Measurements from ENCODE around the gene METTL25.

The METTL25 gene

DNA sequence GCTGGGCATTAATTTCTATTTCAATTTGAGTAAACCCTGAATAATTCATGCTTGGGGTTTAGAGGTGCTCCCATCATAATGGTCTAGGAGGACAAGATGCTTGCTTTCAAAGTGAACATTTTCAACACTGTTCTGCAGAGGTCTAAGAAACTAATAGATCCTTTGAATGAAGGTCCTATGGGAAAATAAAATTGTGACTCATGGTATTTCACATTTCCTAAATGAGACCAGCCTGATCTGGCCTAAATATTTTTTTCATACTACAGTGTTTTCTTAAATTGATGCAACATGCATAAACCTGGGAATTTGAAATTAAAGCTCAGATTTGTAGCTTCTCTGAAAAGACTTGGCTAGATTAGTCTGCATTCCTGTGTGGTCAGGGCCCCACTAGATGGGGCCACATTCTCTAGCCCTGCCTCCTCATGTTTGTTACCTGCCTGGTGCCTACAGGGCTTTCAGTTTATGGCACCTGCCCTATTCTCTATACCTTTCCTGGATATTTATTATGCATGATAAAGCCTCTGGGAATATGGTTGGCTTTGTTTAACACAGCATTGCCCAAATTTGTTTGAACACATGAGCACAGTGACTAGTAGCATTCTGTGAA lies 112.7 kb downstream of the METTL25 start:
- no peak for DNase-seq (ENCODE audit: low read depth in 3 of 3)

DNA sequence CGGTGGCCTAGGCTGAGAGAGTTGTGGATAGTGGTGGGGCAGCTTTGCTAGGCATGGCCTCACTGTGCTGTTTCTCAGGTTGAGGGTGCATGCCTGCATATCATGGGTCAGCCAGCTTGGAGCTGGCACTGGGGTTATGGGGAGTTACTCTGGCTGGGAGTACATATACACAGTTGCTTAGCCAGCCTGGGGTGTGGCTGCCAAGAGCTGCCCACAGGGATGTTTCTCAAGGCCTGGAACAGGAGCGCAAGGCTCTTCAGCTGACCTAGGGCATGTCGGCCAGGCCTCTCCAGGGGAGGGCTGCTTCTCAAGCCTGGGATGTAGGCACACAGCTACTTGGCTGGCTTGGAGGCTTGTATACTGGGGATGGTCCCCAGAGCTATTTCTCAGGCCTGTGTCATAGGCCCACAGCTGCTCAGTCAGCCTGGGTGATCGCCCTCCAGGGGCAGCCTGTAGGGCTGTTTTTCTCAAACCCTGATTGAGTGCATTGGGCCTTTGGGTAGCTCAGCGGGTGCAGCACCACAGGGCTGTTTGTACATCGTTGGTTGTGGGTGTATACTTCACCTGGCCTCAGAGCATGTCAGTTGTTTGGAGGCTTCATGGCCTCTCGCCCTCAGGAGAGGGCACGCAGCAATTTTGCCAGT lies 114.9 kb downstream of the METTL25 start:
- no peak for DNase-seq (ENCODE audit: low read depth in 3 of 3)

DNA sequence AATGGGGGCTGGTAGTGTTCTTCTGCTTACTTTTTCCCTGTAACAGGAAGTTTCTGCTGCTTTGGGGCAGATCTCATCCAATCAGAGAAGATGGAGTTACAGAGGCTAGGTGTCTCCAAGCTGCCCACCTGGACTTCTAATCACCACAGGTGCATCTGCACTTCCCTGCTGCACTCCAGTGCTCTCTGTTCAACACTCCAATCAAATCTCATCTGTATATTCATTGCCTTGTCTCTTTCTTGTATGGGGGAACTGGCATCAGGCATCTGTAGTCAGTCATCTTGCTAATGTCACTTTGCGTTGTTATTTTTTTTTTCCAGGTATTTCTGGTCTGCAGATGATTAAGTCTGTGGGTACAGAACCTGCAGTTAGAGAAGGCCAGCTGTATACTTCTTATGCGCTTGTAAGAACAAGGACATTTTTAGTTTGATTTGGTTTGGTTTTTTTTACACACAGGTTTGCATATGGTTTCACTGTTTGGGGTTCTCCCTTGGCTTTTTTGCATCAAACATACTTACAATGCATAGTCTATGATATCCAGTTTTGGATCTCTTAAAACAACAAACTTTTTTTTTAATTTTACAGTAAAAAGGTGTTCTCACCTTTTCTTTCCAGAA lies 116.0 kb downstream of the METTL25 start:
- no peak for DNase-seq (ENCODE audit: low read depth in 3 of 3)

DNA sequence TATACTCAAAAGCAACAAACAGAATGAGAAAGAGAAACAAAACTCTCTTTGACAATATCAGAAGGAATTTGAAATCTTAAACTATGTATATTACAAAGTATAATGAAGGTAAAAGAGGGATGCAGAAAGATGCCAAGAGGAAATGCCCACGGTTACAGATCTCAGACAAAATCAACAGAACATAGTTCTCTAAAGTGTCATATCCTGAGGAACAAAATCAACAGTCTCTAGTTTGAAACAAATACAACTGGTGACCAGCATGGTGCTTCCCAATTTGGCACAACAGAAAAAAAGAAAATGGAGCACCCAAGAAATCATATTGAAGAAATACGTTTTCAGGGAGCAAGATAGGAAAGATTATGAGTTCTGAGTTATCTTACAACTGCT lies 116.5 kb downstream of the METTL25 start:
- no peak for DNase-seq (ENCODE audit: low read depth in 3 of 3)

GRCh38 chr12:82475211-82475610 lies 116.9 kb downstream of the METTL25 start:
- DNase-seq (ENCODE audit: low read depth in 3 of 3): no peak

DNA sequence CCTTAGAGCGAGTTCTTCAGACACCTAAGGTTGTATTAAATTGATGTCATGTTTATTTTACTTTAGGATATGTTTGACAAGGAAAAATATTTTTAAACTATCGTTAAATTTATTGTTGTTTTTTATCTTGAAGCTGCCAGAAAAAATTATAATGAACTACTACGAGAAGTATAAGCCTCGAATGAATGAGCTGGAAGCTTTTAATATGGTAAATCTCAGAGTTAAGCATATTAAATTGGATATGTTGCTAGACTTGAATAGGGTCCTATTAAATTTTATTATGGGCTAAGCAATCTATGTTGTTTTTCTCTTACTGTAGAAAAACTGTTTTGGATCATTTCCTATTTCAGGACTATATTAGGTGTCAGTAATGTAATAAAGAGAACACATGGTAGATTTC lies 118.2 kb downstream of the METTL25 start:
- DNase-seq (ENCODE audit: low read depth in 3 of 3): no peak

DNA sequence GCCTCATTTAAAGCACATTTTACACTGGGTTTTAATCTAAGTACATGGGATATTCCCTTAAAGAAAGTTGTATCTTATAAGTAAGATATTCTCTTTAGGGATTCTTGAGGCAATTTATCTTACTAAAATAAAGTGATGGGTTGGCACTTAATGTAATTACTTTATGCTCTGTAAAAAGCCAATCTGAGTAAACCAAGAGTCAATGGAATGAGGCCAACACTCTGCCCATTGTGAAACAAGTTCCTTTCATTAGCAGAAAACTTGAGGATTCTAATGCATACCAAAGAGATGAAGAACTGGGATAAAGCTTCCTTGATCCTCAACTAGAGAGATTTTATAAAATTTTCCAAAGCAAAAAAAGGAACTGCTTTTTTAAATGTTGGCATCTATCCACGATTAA lies 121.2 kb downstream of the METTL25 start:
- no peak for DNase-seq (ENCODE audit: low read depth in 3 of 3)

DNA sequence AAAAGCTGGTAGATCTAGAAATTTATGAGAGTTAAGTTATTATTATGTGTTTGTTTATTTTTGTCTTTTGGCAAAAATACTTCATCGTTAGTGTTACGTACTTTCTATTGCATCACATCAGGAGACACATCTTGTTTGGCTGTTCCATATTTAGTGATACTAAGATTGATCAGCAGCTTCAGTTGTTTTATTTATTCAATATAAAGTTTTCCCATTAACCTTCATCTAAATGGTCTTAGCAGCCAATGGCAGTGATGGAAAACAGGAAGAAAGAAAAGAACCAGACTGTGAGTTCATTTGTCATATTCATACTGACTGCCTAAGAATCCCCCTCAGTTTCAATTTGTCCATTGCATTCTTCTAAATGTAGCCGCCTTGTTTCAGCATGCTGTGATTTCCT lies 122.3 kb downstream of the METTL25 start:
- no peak for DNase-seq (ENCODE audit: low read depth in 3 of 3)

- DNase-seq (ENCODE audit: low read depth in 3 of 3): no peak
Observed at GRCh38 chr12:82481954-82482353, 123.6 kb downstream of the METTL25 start.

DNA sequence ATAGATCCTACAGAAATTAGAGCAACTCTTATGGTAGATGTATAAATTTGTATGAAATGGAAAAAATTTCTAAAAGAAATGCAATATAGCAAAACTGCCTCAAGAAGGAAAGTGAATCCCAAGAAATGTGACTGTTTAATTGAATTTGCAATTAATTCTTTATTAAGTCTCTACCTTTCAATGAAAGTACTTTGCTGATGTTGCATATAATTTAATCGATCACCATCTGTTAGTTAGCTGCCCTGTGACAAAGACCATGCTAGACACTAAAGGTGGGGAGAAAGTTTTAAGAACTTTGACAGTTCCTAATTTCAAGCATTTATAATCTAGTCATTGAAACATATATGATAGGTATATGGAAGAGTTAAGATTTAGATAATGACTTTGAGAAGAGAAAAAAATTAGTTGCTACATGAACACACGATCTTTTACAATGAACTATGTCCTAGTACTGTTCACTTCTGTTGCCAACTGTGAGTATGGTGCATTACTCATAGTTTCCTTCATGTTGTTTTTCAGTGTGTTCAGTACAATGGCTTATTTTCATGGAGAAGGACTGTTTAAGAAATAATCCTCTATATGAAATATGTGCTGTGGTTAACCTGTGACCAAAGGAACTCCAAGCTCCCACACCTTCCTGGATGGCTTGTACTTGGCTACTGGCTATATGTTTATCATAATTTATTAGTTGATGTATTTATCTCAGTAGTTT lies 128.4 kb downstream of the METTL25 start:
- no peak for DNase-seq (ENCODE audit: low read depth in 3 of 3)

DNA sequence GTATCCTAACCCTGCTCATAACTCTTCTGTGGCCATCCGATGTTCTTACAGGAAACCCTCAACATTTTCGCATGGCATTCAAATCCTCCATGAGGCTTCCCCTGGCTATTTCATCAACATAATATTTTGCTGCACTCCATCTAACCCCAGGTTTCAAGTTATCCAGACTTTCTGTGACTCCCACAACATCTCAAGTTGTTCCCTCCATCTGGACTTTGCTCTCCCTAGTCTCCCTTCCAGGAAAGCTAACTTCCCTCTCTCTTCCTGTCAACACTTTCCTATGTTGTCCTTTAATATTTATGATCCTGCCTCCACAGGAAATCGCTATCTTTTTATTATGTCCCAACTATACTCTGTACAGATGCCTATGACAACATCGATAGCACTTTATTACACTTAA lies 146.1 kb downstream of the METTL25 start:
- DNase-seq (ENCODE audit: low read depth in 3 of 3): no peak

GRCh38 chr12:82505150-82505549 lies 146.8 kb downstream of the METTL25 start:
- no peak for DNase-seq (ENCODE audit: low read depth in 3 of 3)

DNA sequence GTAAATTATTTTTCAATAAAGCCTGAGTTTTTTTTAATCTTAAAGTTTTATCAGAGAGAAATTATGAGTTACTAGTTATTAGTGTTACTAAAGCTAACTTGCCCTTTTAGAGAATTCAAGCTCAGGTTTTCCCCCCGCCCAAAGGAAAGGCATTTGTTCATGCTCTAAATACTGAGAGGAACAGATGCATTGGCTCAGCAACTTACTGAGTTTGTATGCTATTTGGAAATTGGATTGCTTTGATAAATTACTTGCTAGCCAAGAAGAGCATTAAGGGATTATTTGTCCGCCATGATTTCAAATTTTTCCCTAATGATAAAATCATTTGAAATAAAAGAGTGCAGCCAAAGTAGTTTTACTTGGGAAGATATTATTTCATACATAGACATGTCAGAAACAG lies 149.4 kb downstream of the METTL25 start:
- no peak for DNase-seq (ENCODE audit: low read depth in 3 of 3)

- DNase-seq (ENCODE audit: low read depth in 3 of 3): no peak
Observed at GRCh38 chr12:82510386-82510785, 152.1 kb downstream of the METTL25 start.

DNA sequence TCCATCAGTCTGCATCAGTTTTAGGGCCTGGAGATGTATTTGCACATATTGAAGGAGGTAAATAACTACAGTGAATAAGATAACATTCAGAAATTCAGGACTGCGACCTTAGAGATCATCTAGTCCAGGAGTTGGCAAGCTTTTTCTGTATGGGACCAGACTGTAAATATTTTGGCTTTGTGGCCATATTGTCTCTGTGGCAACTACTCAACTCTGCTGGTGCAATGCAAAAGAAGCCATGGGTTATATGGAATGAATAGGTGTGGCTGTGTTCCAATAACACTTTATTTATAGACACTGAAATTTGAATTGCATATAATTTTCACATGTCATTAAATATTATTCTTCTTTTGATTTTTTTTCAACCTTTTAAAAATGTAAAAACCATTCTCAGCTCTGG lies 156.6 kb downstream of the METTL25 start:
- DNase-seq (ENCODE audit: low read depth in 3 of 3): no peak

- DNase-seq (ENCODE audit: low read depth in 3 of 3): no peak
Observed at GRCh38 chr12:82515652-82516051, 157.3 kb downstream of the METTL25 start.

- DNase-seq (ENCODE audit: low read depth in 3 of 3): no peak
Observed at GRCh38 chr12:82517027-82517426, 158.7 kb downstream of the METTL25 start.

DNA sequence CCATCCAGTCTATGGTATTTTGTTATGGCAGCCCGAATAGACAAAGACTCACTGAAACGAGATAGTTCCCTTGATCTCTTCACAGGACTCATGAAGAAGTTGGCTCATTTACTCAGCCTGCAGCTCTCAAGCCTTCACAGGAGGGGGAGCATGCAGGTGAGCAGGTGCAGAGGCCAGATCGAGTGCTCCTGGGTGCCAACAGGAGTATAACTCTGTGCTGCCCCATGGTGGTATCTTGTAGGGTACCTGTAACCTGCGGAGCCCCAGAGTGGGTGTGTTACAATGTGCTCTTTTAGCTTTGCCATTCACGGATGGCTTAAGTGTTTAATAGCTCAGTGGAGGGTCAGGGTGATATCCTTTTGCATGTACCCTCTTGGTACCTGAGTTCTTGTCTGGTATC lies 159.5 kb downstream of the METTL25 start:
- no peak for DNase-seq (ENCODE audit: low read depth in 3 of 3)

DNA sequence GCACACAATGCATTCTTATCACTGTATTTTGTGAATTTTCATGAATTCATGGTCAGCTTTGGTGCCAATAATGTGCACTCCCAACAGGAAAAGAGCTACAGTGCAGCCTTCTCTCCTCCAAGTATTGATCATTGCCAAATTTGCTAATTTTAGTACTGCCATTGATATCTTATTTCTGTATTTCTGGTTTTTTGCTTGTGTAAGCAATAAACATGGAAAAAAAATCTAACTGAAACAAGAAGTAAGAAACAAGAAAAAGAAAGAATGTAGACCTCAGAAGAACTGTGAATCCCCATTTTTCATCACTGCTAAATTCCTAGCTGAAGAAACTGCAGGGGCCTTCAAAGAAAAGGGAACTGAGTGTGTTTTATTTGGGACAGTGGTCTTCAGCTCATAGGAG lies 161.2 kb downstream of the METTL25 start:
- no peak for DNase-seq (ENCODE audit: low read depth in 3 of 3)

GRCh38 chr12:82522285-82522684 lies 164.0 kb downstream of the METTL25 start:
- no peak for DNase-seq (ENCODE audit: low read depth in 3 of 3)

DNA sequence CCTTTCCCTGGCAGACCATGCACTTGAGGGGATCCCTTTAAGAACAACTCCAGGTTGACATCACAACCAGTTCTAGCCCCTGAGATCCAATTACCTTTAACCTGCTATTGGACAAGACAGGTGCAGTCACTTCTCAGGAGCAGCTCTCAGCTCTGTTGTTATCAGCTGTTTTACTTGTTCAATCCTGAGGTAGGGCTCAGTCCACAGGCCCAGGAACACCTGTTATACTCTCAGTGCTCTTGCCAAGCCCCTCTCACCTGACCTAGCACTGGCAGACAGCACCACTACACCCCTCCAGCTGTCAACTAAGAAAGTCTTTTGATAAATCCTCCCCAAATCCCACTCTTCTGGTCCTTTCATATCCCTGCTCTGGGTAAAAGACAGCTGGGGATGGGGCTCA lies 164.4 kb downstream of the METTL25 start:
- DNase-seq (ENCODE audit: low read depth in 3 of 3): no peak

- DNase-seq (ENCODE audit: low read depth in 3 of 3): no peak
Observed at GRCh38 chr12:82523996-82524395, 165.7 kb downstream of the METTL25 start.

GRCh38 chr12:82524641-82525040 lies 166.3 kb downstream of the METTL25 start:
- no peak for DNase-seq (ENCODE audit: low read depth in 3 of 3)
